ENCODE measurements around the gene SRR.

Gene SRR

GRCh38 chr17:2372180-2372579 is 68.4 kb downstream of the SRR start:
- no peak for TF ChIP-seq CTCF (IDR thresholded peaks at IDR 0.05; ENCODE audit: low read depth, low read length)
- H3K4me3 ChIP-seq (ENCODE audit: low read depth, low read length): no peak overlapping the region

- no peak overlapping the region for H3K4me3 ChIP-seq (ENCODE audit: low read depth, low read length)
- TF ChIP-seq CTCF (IDR thresholded peaks at IDR 0.05; ENCODE audit: low read depth, low read length): no peak
Measured at GRCh38 chr17:2372681-2373080, 68.9 kb downstream of the SRR start.

GRCh38 chr17:2373179-2373578 is 69.4 kb downstream of the SRR start:
- H3K4me3 ChIP-seq (ENCODE audit: low read depth, low read length): no peak overlapping the region

More at GRCh38 chr17:2373179-2373578, 69.4 kb downstream of the SRR start:
- TF ChIP-seq CTCF (IDR thresholded peaks at IDR 0.05; ENCODE audit: low read depth, low read length): no peak

All from WI38 (cell line).